Measurements from ENCODE around the gene MYOCOS.
"Not testable (repeated sequence)": the region's sequence is repeated elsewhere in the genome, so short reads cannot be mapped to it uniquely, and the experiment has no call there.

The MYOCOS gene

GRCh38 chr1:171622152-171622462, at the start of gene MYOCOS:
TSS of gene MYOCOS (plus strand) at chr1:171622243. CDS start at chr1:171623884, 1,641 bp downstream.
- DNase-seq, result no peak

GRCh38 chr1:171576144-171576543, 45.9 kb upstream of the MYOCOS start:
- DNase-seq, result no peak

GRCh38 chr1:171581226-171581625, 40.8 kb upstream of the MYOCOS start:
- DNase-seq, result no peak

- DNase-seq, result no peak
Observed at GRCh38 chr1:171581766-171582165, 40.3 kb upstream of the MYOCOS start.

- no peak for DNase-seq
Observed at GRCh38 chr1:171582589-171582988, 39.5 kb upstream of the MYOCOS start.

- DNase-seq, result no peak
Observed at GRCh38 chr1:171583591-171584201, 38.3 kb upstream of the MYOCOS start.

- DNase-seq, result no peak
Observed at GRCh38 chr1:171585715-171586114, 36.3 kb upstream of the MYOCOS start.

- no peak for DNase-seq
Observed at GRCh38 chr1:171588230-171588629, 33.8 kb upstream of the MYOCOS start.

- peak; percentile 35 for DNase-seq
Observed at GRCh38 chr1:171590022-171590421, 32.0 kb upstream of the MYOCOS start.

GRCh38 chr1:171595324-171595723, 26.7 kb upstream of the MYOCOS start:
- peak; percentile 5 for DNase-seq

- no peak for DNase-seq
Observed at GRCh38 chr1:171596119-171596518, 25.9 kb upstream of the MYOCOS start.

GRCh38 chr1:171596705-171597104, 25.3 kb upstream of the MYOCOS start:
- DNase-seq, result no peak

- DNase-seq, result no peak
Observed at GRCh38 chr1:171597203-171597602, 24.8 kb upstream of the MYOCOS start.

GRCh38 chr1:171600310-171600709, 21.7 kb upstream of the MYOCOS start:
- not testable (repeated sequence) for DNase-seq

- DNase-seq, result no peak
Observed at GRCh38 chr1:171600862-171601261, 21.2 kb upstream of the MYOCOS start.

- DNase-seq, result not testable (repeated sequence)
Observed at GRCh38 chr1:171603042-171603441, 19.0 kb upstream of the MYOCOS start.

- no peak for DNase-seq
Observed at GRCh38 chr1:171606402-171606941, 15.6 kb upstream of the MYOCOS start.

GRCh38 chr1:171610385-171610784, 11.7 kb upstream of the MYOCOS start:
- no peak for DNase-seq

GRCh38 chr1:171611306-171611705, 10.7 kb upstream of the MYOCOS start:
- no peak for DNase-seq

GRCh38 chr1:171613282-171613681, 8.8 kb upstream of the MYOCOS start:
- no peak for DNase-seq

- not testable (repeated sequence) for DNase-seq
Observed at GRCh38 chr1:171615122-171615906, 6.7 kb upstream of the MYOCOS start.

- DNase-seq, result no peak
Observed at GRCh38 chr1:171616586-171616985, 5.5 kb upstream of the MYOCOS start.

GRCh38 chr1:171623651-171624331, 1.7 kb downstream of the MYOCOS start:
- DNase-seq, result no peak

GRCh38 chr1:171625225-171625624, 3.2 kb downstream of the MYOCOS start:
- no peak for DNase-seq
